ENCODE measurements around the gene AFAP1. TPM values are rescaled to one million over a fixed set of nuclear protein-coding genes. Genes with fewer than 3 reads are reported as not detected.

AFAP1 gene
- total and polyA plus RNA-seq, 2 of the 8 experiments (the other 6 are each of a cell fraction or from before 2014, with no cell fraction given), result 3.6 to 18.2 TPM

DNA sequence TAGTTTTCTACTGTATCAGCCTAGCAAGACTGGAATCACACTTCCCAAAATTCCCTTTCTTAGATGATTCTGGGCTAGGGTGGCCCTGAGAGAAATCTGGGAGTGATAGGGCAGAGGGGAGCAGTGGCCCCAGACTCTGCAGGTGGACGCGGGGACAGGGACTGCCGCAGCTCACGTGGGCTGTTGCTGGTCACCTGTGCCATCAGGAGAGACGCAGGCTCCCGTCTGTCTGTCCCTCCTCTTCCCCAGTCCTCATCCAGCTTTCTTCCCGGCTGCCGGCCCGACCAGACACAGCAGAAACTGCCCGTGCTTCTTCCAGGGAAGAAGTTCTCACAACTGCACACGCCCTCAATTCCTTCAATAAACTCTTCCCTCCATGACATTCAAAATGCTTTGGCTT is 86.4 kb downstream of the AFAP1 start:
- Histone ChIP-seq H3K14ac (ENCODE audit: insufficient read length) (no peak overlapping the region), H3K36me3 (ENCODE audit: control insufficient read depth in 2 of 4, insufficient read depth in 4 of 4, low read length in 3 of 4) (no peaks in the 10 kb centered on the region), H3K56ac (replicated peaks; ENCODE audit: insufficient read length, low read depth, low read length) (no peak overlapping the region), H2BK20ac (ENCODE audit: low read length) (no peak overlapping the region), H3K4me3 (ENCODE audit: extremely low read depth in 1 of 4, insufficient read depth in 2 of 4, low read depth in 3 of 4, low read length in 4 of 4) (no peak overlapping the region), H3K79me2 (ENCODE audit: control insufficient read depth in 1 of 2, insufficient read depth in 2 of 2, low read length in 2 of 2) (no peaks in the 10 kb centered on the region), H3K23ac (ENCODE audit: insufficient read length) (no peak overlapping the region), H3K18ac (ENCODE audit: extremely low read depth, low read length) (no peak overlapping the region), H3K4me2 (ENCODE audit: insufficient read depth in 1 of 2, low read depth in 2 of 2, low read length in 2 of 2) (no peak overlapping the region), H3K4me1 (replicated peaks in 1 of 4; ENCODE audit: control insufficient read depth in 3 of 4, insufficient read depth in 4 of 4, low read length in 3 of 4) (peaks cover 0 to 4% (median 1%) of the 10 kb centered on the region in 4 experiments; a peak in 1 of 7 replicates), H2AFZ (ENCODE audit: low read length) (no peak overlapping the region), H3K79me1 (ENCODE audit: low read depth, low read length) (no peaks in the 10 kb centered on the region; the same call in 1 of the 2 replicates), H3K4ac (replicated peaks; ENCODE audit: insufficient read length, low read depth, low read length) (no peak overlapping the region), H3K23me2 (ENCODE audit: low read depth, low read length) (no peaks in the 10 kb centered on the region), H2BK12ac (ENCODE audit: low read depth, low read length) (no peak overlapping the region), H2BK5ac (ENCODE audit: low read depth, low read length) (no peak overlapping the region), H4K20me1 (replicated peaks in 1 of 2; ENCODE audit: control insufficient read depth in 1 of 2, insufficient read depth in 2 of 2, low read length in 2 of 2) (peaks cover 0 to 2% of the 10 kb centered on the region in 2 experiments), H4K91ac (replicated peaks; ENCODE audit: insufficient read length, low read length) (no peak overlapping the region), H2BK15ac (ENCODE audit: low read length) (no peak overlapping the region), H3K27me3 (replicated peaks in 1 of 4; ENCODE audit: control insufficient read depth in 3 of 4, extremely low read depth in 1 of 4, insufficient read depth in 3 of 4, low read length in 3 of 4) (no peaks in the 10 kb centered on the region), H2AK5ac (ENCODE audit: low read depth, low read length) (no peak overlapping the region), H3K9me3 (ENCODE audit: insufficient read depth in 2 of 2, low read depth in 1 of 2, low read length in 1 of 2) (no peaks in the 10 kb centered on the region), H4K8ac (ENCODE audit: extremely low read depth, insufficient read depth, low read length) (no peak overlapping the region), H4K5ac (ENCODE audit: insufficient read length, low read depth, low read length) (no peak overlapping the region), H2BK120ac (replicated peaks; ENCODE audit: low read depth, low read length) (no peak overlapping the region), H3K9ac (replicated peaks in 1 of 4; ENCODE audit: extremely low read depth in 1 of 4, low read depth in 3 of 4, low read length in 3 of 4) (no peak overlapping the region), H3K27ac (ENCODE audit: low read depth, low read length) (no peak overlapping the region)
- WGBS, 2 experiments (ENCODE audit: extremely low coverage in 1 of 2, insufficient coverage in 1 of 2, insufficient read length in 1 of 2, insufficient replicate concordance in 2 of 2, low coverage in 1 of 2, low lambda C conversion rate in 2 of 2, missing lambda C conversion rate in 1 of 2), result 92% methylated on average over 11 of the region's 11 CpGs; no CpG with 5 or more reads in 1 of the 2 experiments
- CTCF ChIA-PET (ENCODE audit: partially characterized antibody), result interaction anchor here (0.8 to 3.5 kb wide), 3 partner anchors 8 to 58 kb away, joined by 3 to 22 read pairs (median 3); no protein-coding TSS in a partner anchor
- DNase-seq (ENCODE audit: low read depth in 1 of 2, low spot score in 2 of 2) (no peak), FAIRE-seq (no peak)
- TF ChIP-seq NANOG (IDR thresholded peaks at IDR 0.05; ENCODE audit: insufficient read depth, low read depth, low read length, poor library complexity, severe bottlenecking), result no peak
- TF ChIP-seq SUZ12 (IDR thresholded peaks at IDR 0.05; ENCODE audit: low read length), result no peak
- no peak for TF ChIP-seq TAF1 (IDR thresholded peaks at IDR 0.05; ENCODE audit: low read depth, low read length)
- no peak for TF ChIP-seq BRCA1 (IDR thresholded peaks at IDR 0.05; ENCODE audit: low read depth, low read length)
- TF ChIP-seq RAD21 (IDR thresholded peaks at IDR 0.05 in 1 of 2, conservative IDR thresholded peaks at IDR 0.05 in 1 of 2; ENCODE audit: low read depth in 2 of 2, low read length in 2 of 2), result no peak
- no peak for TF ChIP-seq KDM5A (IDR thresholded peaks at IDR 0.05; ENCODE audit: low read length)
- TF ChIP-seq CBX5 (IDR thresholded peaks at IDR 0.05; ENCODE audit: low read depth, low read length), result no peak
- no peak for TF ChIP-seq CTBP2 (IDR thresholded peaks at IDR 0.05; ENCODE audit: borderline replicate concordance, insufficient read depth, insufficient read length, low read length)
- TF ChIP-seq CEBPB (IDR thresholded peaks at IDR 0.05; ENCODE audit: low read depth, low read length), result no peak
- POLR2A ChIA-PET (ENCODE audit: partially characterized antibody), result interaction anchor here (1.2 kb wide), 1 partner anchor 82 kb away, joined by 3 read pairs; no protein-coding TSS in a partner anchor

Measured in H1 (cell line).